HG02678 (cell line): Measurements from ENCODE around the gene SYNDIG1.

Source experiments
- ATAC-seq: cut with Tn5 transposase; IDR thresholded peaks from one replicate; pipeline ENCODE4 v1.9.1; 2021; ENCODE audit warnings: mild to moderate bottlenecking, moderate library complexity; ENCODE audit not compliant: unreplicated experiment

SYNDIG1 gene

GRCh38 chr20:24651171-24651975 lies 181.9 kb downstream of the SYNDIG1 start:
- ATAC-seq = no peak

- ATAC-seq = no peak
Measured at GRCh38 chr20:24651976-24652345, 182.5 kb downstream of the SYNDIG1 start.

- no peak for ATAC-seq
Measured at GRCh38 chr20:24653306-24653705, 183.9 kb downstream of the SYNDIG1 start.

- ATAC-seq = no peak
Measured at GRCh38 chr20:24654425-24654824, 185.0 kb downstream of the SYNDIG1 start.

- no peak for ATAC-seq
Measured at GRCh38 chr20:24656391-24656790, 187.0 kb downstream of the SYNDIG1 start.

GRCh38 chr20:24657196-24657595 lies 187.8 kb downstream of the SYNDIG1 start:
- no peak for ATAC-seq

- ATAC-seq = no peak
Measured at GRCh38 chr20:24657878-24658620, 188.6 kb downstream of the SYNDIG1 start.

- no peak for ATAC-seq
Measured at GRCh38 chr20:24658920-24659660, 189.7 kb downstream of the SYNDIG1 start.

GRCh38 chr20:24659835-24660234 lies 190.4 kb downstream of the SYNDIG1 start:
- no peak for ATAC-seq

GRCh38 chr20:24660651-24661050 lies 191.2 kb downstream of the SYNDIG1 start:
- ATAC-seq = no peak

- ATAC-seq = no peak
Measured at GRCh38 chr20:24661255-24661654, 191.8 kb downstream of the SYNDIG1 start.

GRCh38 chr20:24662322-24662721 lies 192.9 kb downstream of the SYNDIG1 start:
- ATAC-seq = no peak

- ATAC-seq = no peak
Measured at GRCh38 chr20:24662752-24663365, 193.4 kb downstream of the SYNDIG1 start.

GRCh38 chr20:24663496-24663895 lies 194.1 kb downstream of the SYNDIG1 start:
- no peak for ATAC-seq

- ATAC-seq = no peak
Measured at GRCh38 chr20:24664266-24664986, 195.0 kb downstream of the SYNDIG1 start.

- ATAC-seq = no peak
Measured at GRCh38 chr20:24665196-24665595, 195.8 kb downstream of the SYNDIG1 start.

GRCh38 chr20:24665741-24666191 lies 196.3 kb downstream of the SYNDIG1 start:
- ATAC-seq = no peak

GRCh38 chr20:24667689-24668383 lies 198.4 kb downstream of the SYNDIG1 start:
- no peak for ATAC-seq

GRCh38 chr20:24668384-24668702 lies 198.9 kb downstream of the SYNDIG1 start:
- no peak for ATAC-seq

- ATAC-seq = no peak
Measured at GRCh38 chr20:24668791-24669190, 199.4 kb downstream of the SYNDIG1 start.
